SK-N-MC (cell line): ENCODE measurements around the gene STPG1.

Experiments used
- EZH2 ChIP-seq: fragments of 200-600 bp; sonication (generic); IDR thresholded peaks from one replicate; pipeline ENCODE4 v1.6.1; 2017; ENCODE audit warnings: antibody characterized with exemption
- FOXP2 ChIP-seq: optimal IDR thresholded peaks from 2 replicates; pipeline ENCODE3; 2011; ENCODE audit warnings: mild to moderate bottlenecking, moderate library complexity; ENCODE audit not compliant: insufficient read depth; ENCODE audit errors: extremely low read length, control extremely low read depth

DNA sequence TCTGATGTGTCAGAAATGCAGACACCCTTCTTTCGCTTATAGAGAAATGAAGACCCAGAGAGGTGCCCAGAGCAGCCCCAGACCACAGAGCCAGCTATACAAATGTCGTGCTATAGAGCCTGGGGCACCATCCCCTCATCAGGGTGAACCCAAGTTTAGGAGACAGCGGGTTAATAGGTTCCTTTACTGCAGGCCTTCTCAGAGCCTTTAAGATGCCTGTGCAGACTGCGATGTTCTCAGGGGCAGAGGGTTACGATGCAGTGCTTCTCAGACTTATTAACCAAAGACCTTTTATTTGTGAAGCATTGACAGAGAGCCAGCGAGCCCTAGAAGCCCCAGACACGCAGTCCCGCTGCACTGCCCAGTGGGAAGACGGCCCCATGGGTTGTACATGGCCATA, 46.9 kb downstream of the STPG1 start:
- TF ChIP-seq FOXP2 (no peak), EZH2 (no peak)
